Activated CD8-positive, alpha-beta memory T cell treated with anti-CD3 and anti-CD28 coated beads, Interleukin-2, amount 10 ng/mL, durations not matched to agents 7 days and 5 days (primary cell): ENCODE results near the gene RRAGD. TPM values are rescaled to one million over a fixed set of nuclear protein-coding genes. Genes with fewer than 3 reads are reported as not detected.

Experiments
- total RNA-seq, 2 experiments: library from RNA; stranded (reverse); gene quantifications; one replicate each; pipeline ENCODE4 v1.2.3, GENCODE V29; 2021

The RRAGD gene
- total RNA-seq, 2 experiments from 2014 or later = 1.3 to 5.7 TPM

Other genes starting within 250 kb of the RRAGD start
- not detected for gene GABRR1, start 194.9 kb downstream of the RRAGD start, total RNA-seq
- 1 to 10 TPM in 1 of 2 experiments, under 1 TPM in 1; 0.67 to 1.0 TPM for gene GABRR2, start 97.0 kb downstream of the RRAGD start, total RNA-seq
- gene UBE2J1, start 59.6 kb downstream of the RRAGD start, total RNA-seq = 10 to 100 TPM; 26.1 to 31.2 TPM
- 1 to 10 TPM; 1.7 to 4.5 TPM for gene ANKRD6, start 20.9 kb upstream of the RRAGD start, total RNA-seq
- gene LYRM2, start 226.5 kb upstream of the RRAGD start, total RNA-seq = 10 to 100 TPM; 28.9 to 30.1 TPM